ENCODE measurements around the gene NOTCH2. TPM values are rescaled to one million over a fixed set of nuclear protein-coding genes. Genes with fewer than 3 reads are reported as not detected.

NOTCH2 gene
- total and polyA plus RNA-seq, 4 donors, result 43.7 to 131 (median 78.1) TPM

GRCh38 chr1:119953266-119953998, 116.0 kb downstream of the NOTCH2 start:
- no peaks in the 10 kb centered on the region for H3K27me3 ChIP-seq (ENCODE audit: control insufficient read depth, insufficient read depth, low read length)
- no peak overlapping the region for H3K27ac ChIP-seq (ENCODE audit: low read depth, low read length)
- no peak overlapping the region for H3K4me3 ChIP-seq (ENCODE audit: low read depth, low read length)
- H3K9me3 ChIP-seq (ENCODE audit: control insufficient read depth, insufficient read depth, low read length), result no peaks in the 10 kb centered on the region
- no CpG with 5 or more reads among the region's 5 CpGs for WGBS (ENCODE audit: insufficient coverage)
- peaks cover 3% of the 10 kb centered on the region for H3K36me3 ChIP-seq (ENCODE audit: control insufficient read depth, insufficient read depth, low read length)
- no peaks in the 10 kb centered on the region for H3K4me1 ChIP-seq (ENCODE audit: control insufficient read depth, insufficient read depth, low read length)
- no peak for DNase-seq (ENCODE audit: low read depth in 4 of 6, low spot score in 6 of 6)

- peaks cover 5% of the 10 kb centered on the region for H3K36me3 ChIP-seq (ENCODE audit: control insufficient read depth, insufficient read depth, low read length)
- no CpG with 5 or more reads among the region's 5 CpGs for WGBS (ENCODE audit: insufficient coverage)
- H3K27ac ChIP-seq (ENCODE audit: low read depth, low read length), result no peak overlapping the region
- H3K9me3 ChIP-seq (ENCODE audit: control insufficient read depth, insufficient read depth, low read length), result no peaks in the 10 kb centered on the region
- no peaks in the 10 kb centered on the region for H3K4me1 ChIP-seq (ENCODE audit: control insufficient read depth, insufficient read depth, low read length)
- no peak overlapping the region for H3K4me3 ChIP-seq (ENCODE audit: low read depth, low read length)
- DNase-seq (ENCODE audit: low read depth in 4 of 6, low spot score in 6 of 6), result no peak
- H3K27me3 ChIP-seq (ENCODE audit: control insufficient read depth, insufficient read depth, low read length), result no peaks in the 10 kb centered on the region
Observed at GRCh38 chr1:119952496-119952895, 117.0 kb downstream of the NOTCH2 start.

- Histone ChIP-seq H3K9me3 (ENCODE audit: control insufficient read depth, insufficient read depth, low read length) (no peaks in the 10 kb centered on the region), H3K36me3 (ENCODE audit: control insufficient read depth, insufficient read depth, low read length) (peaks cover 5% of the 10 kb centered on the region), H3K27ac (ENCODE audit: low read depth, low read length) (no peak overlapping the region), H3K4me3 (ENCODE audit: low read depth, low read length) (no peak overlapping the region), H3K4me1 (ENCODE audit: control insufficient read depth, insufficient read depth, low read length) (no peaks in the 10 kb centered on the region), H3K27me3 (ENCODE audit: control insufficient read depth, insufficient read depth, low read length) (no peaks in the 10 kb centered on the region)
- peak; percentile 42 to 93 (median 66) for DNase-seq (ENCODE audit: low read depth in 4 of 6, low spot score in 6 of 6)
- WGBS (ENCODE audit: insufficient coverage), result 58% methylated on average over 5 of the region's 6 CpGs
Observed at GRCh38 chr1:119948342-119949214, 120.9 kb downstream of the NOTCH2 start.

DNA sequence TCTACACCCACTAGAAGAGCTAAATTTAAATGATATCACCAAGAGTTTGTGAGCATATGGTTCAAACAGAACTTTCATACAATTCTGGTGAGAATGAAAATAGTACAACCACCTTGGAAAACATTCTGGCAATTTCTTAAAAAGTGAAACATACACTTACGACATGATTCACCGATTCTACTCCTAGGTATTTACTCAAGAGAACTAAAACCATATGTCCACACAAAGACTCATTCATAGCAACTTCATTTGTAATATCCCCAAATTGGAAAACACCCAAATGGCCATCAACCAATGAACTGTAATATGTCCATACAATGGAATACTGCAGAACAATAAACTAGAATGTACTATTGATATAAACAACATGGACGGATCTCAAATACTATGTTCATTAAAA, 122.0 kb downstream of the NOTCH2 start:
- no peaks in the 10 kb centered on the region for H3K4me1 ChIP-seq (ENCODE audit: control insufficient read depth, insufficient read depth, low read length)
- no peaks in the 10 kb centered on the region for H3K9me3 ChIP-seq (ENCODE audit: control insufficient read depth, insufficient read depth, low read length)
- H3K27me3 ChIP-seq (ENCODE audit: control insufficient read depth, insufficient read depth, low read length), result no peaks in the 10 kb centered on the region
- H3K4me3 ChIP-seq (ENCODE audit: low read depth, low read length), result no peak overlapping the region
- H3K27ac ChIP-seq (ENCODE audit: low read depth, low read length), result no peak overlapping the region
- DNase-seq (ENCODE audit: low read depth in 4 of 6, low spot score in 6 of 6), result no peak
- no CpG with 5 or more reads among the region's 3 CpGs for WGBS (ENCODE audit: insufficient coverage)
- H3K36me3 ChIP-seq (ENCODE audit: control insufficient read depth, insufficient read depth, low read length), result peaks cover 5% of the 10 kb centered on the region

DNA sequence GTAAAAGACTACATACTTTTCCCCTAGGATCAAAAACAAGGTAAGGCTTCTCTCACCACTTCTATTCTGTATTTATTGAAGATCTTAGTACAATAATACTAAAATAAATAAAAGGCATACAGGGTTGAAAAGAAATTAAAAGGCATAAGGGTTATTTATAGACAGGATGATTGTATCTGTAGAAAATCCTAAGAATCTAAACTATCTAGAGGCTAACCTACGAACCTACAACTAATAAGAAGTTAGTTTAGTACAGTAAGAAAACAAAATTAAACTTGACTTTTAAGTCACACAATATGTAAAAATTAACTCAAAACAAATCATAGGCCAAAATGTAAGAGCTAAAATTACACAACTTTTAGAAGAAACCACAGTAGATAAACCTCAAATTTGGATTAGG, 122.7 kb downstream of the NOTCH2 start:
- H3K36me3 ChIP-seq (ENCODE audit: control insufficient read depth, insufficient read depth, low read length), result peaks cover 5% of the 10 kb centered on the region
- no peak overlapping the region for H3K4me3 ChIP-seq (ENCODE audit: low read depth, low read length)
- WGBS (ENCODE audit: insufficient coverage), result no CpG with 5 or more reads among the region's 1 CpG
- H3K27ac ChIP-seq (ENCODE audit: low read depth, low read length), result no peak overlapping the region
- no peaks in the 10 kb centered on the region for H3K9me3 ChIP-seq (ENCODE audit: control insufficient read depth, insufficient read depth, low read length)
- no peaks in the 10 kb centered on the region for H3K27me3 ChIP-seq (ENCODE audit: control insufficient read depth, insufficient read depth, low read length)
- no peak for DNase-seq (ENCODE audit: low read depth in 4 of 6, low spot score in 6 of 6)
- H3K4me1 ChIP-seq (ENCODE audit: control insufficient read depth, insufficient read depth, low read length), result no peaks in the 10 kb centered on the region

GRCh38 chr1:119943216-119943615, 126.2 kb downstream of the NOTCH2 start:
- peaks cover 2% of the 10 kb centered on the region for H3K36me3 ChIP-seq (ENCODE audit: control insufficient read depth, insufficient read depth, low read length)
- H3K9me3 ChIP-seq (ENCODE audit: control insufficient read depth, insufficient read depth, low read length), result no peaks in the 10 kb centered on the region
- no peaks in the 10 kb centered on the region for H3K4me1 ChIP-seq (ENCODE audit: control insufficient read depth, insufficient read depth, low read length)
- no peak overlapping the region for H3K4me3 ChIP-seq (ENCODE audit: low read depth, low read length)
- no peaks in the 10 kb centered on the region for H3K27me3 ChIP-seq (ENCODE audit: control insufficient read depth, insufficient read depth, low read length)
- H3K27ac ChIP-seq (ENCODE audit: low read depth, low read length), result no peak overlapping the region
- no peak for DNase-seq (ENCODE audit: low read depth in 4 of 6, low spot score in 6 of 6)
- WGBS (ENCODE audit: insufficient coverage), result no CpG with 5 or more reads among the region's 2 CpGs

- H3K27me3 ChIP-seq (ENCODE audit: control insufficient read depth, insufficient read depth, low read length), result no peaks in the 10 kb centered on the region
- H3K9me3 ChIP-seq (ENCODE audit: control insufficient read depth, insufficient read depth, low read length), result no peaks in the 10 kb centered on the region
- DNase-seq (ENCODE audit: low read depth in 4 of 6, low spot score in 6 of 6), result peak in 1 of 6 donors; percentile 25
- H3K27ac ChIP-seq (ENCODE audit: low read depth, low read length), result no peak overlapping the region
- peaks cover 5% of the 10 kb centered on the region for H3K36me3 ChIP-seq (ENCODE audit: control insufficient read depth, insufficient read depth, low read length)
- H3K4me1 ChIP-seq (ENCODE audit: control insufficient read depth, insufficient read depth, low read length), result no peaks in the 10 kb centered on the region
- H3K4me3 ChIP-seq (ENCODE audit: low read depth, low read length), result no peak overlapping the region
- 49% methylated on average over 3 of the region's 4 CpGs for WGBS (ENCODE audit: insufficient coverage)
Observed at GRCh38 chr1:119941392-119941791, 128.1 kb downstream of the NOTCH2 start.

DNA sequence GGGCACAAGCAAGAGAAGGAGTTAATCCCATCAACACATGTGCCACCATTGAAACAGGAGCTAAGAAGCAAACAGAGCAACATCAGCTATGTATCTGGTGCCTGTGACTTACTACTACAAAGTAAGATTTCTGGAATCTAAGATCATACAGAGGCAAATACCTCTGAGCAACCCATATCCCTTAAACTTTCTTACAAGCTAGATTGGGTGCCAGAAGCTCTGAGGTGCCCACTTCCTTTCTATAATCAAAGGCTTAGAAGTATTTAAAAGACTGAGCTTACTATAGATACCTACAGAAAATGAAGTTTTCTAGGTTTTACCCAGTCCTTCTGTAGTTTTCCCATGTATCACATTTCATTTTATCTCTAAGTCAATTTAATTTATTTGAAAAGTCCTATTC, 128.8 kb downstream of the NOTCH2 start:
- peaks cover 11% of the 10 kb centered on the region for H3K36me3 ChIP-seq (ENCODE audit: control insufficient read depth, insufficient read depth, low read length)
- no peak for DNase-seq (ENCODE audit: low read depth in 4 of 6, low spot score in 6 of 6)
- no peak overlapping the region for H3K27ac ChIP-seq (ENCODE audit: low read depth, low read length)
- no peak overlapping the region for H3K4me3 ChIP-seq (ENCODE audit: low read depth, low read length)
- no peaks in the 10 kb centered on the region for H3K4me1 ChIP-seq (ENCODE audit: control insufficient read depth, insufficient read depth, low read length)
- H3K27me3 ChIP-seq (ENCODE audit: control insufficient read depth, insufficient read depth, low read length), result no peaks in the 10 kb centered on the region
- H3K9me3 ChIP-seq (ENCODE audit: control insufficient read depth, insufficient read depth, low read length), result no peaks in the 10 kb centered on the region

- Histone ChIP-seq H3K27me3 (ENCODE audit: control insufficient read depth, insufficient read depth, low read length) (no peaks in the 10 kb centered on the region), H3K9me3 (ENCODE audit: control insufficient read depth, insufficient read depth, low read length) (peaks cover 3% of the 10 kb centered on the region), H3K4me3 (ENCODE audit: low read depth, low read length) (no peak overlapping the region), H3K27ac (ENCODE audit: low read depth, low read length) (no peak overlapping the region), H3K36me3 (ENCODE audit: control insufficient read depth, insufficient read depth, low read length) (peaks cover 15% of the 10 kb centered on the region), H3K4me1 (ENCODE audit: control insufficient read depth, insufficient read depth, low read length) (no peaks in the 10 kb centered on the region)
- DNase-seq (ENCODE audit: low read depth in 4 of 6, low spot score in 6 of 6), result no peak
- WGBS (ENCODE audit: insufficient coverage), result 97% methylated on average over 5 of the region's 5 CpGs
Observed at GRCh38 chr1:119937198-119937597, 132.3 kb downstream of the NOTCH2 start.

DNA sequence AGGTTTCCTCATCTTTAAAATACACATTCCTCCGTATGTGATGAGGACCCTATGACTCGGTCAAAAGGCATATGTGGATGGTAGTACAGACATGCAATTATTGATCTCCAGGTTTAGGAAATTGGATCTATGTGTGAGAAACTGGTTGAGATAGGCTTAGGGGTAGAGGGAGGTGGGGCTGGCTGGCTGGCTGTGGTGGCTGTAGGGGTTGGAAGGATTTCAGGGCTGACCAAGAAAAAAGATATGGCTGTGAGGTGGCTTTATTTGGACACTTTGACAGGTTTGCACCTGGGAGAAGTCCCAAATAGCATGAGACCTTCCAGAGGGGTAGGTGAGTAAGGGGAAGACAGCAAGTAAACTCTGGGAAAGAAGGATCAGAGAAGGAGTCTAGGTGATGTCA, 133.5 kb downstream of the NOTCH2 start:
- Histone ChIP-seq H3K27ac (ENCODE audit: low read depth, low read length) (no peak overlapping the region), H3K27me3 (ENCODE audit: control insufficient read depth, insufficient read depth, low read length) (no peaks in the 10 kb centered on the region), H3K9me3 (ENCODE audit: control insufficient read depth, insufficient read depth, low read length) (peaks cover 3% of the 10 kb centered on the region), H3K4me1 (ENCODE audit: control insufficient read depth, insufficient read depth, low read length) (no peaks in the 10 kb centered on the region), H3K4me3 (ENCODE audit: low read depth, low read length) (no peak overlapping the region), H3K36me3 (ENCODE audit: control insufficient read depth, insufficient read depth, low read length) (peaks cover 15% of the 10 kb centered on the region)
- 94% methylated on average over 2 of the region's 2 CpGs for WGBS (ENCODE audit: insufficient coverage)
- no peak for DNase-seq (ENCODE audit: low read depth in 4 of 6, low spot score in 6 of 6)
